ENCODE results near the gene SPG7. TPM values are rescaled to one million over a fixed set of nuclear protein-coding genes. Genes with fewer than 3 reads are reported as not detected.

The SPG7 gene
- polyA plus RNA-seq, 2 of the 4 experiments (the other 2 are of a cell fraction) = 53.2 to 73.2 TPM

GRCh38 chr16:89491238-89491869, 16.8 kb upstream of the SPG7 start:
- peak overlapping the region; percentile 75 for H3K4me3 ChIP-seq
- DNase-seq (ENCODE audit: low read depth in 1 of 2, low spot score in 1 of 2) = peak; percentile 46 to 64
- WGBS (ENCODE audit: missing lambda C conversion rate) = 11% methylated on average over 16 of the region's 22 CpGs
- no peaks in the 10 kb centered on the region for H3K9me3 ChIP-seq
- peak overlapping the region; percentile 78 to 88 for H3K27ac ChIP-seq
- peaks cover 28% of the 10 kb centered on the region for H3K4me1 ChIP-seq
- FAIRE-seq = no peak
- CTCF ChIA-PET = interaction anchor here (0.7 to 1.5 kb wide), 2 partner anchors 96 to 200 kb away, joined by 3 to 6 read pairs; no protein-coding TSS in a partner anchor
- POLR2A ChIA-PET = interaction anchor here (1.3 kb wide), 1 partner anchor 16 kb away, joined by 3 read pairs; no protein-coding TSS in a partner anchor
- peak; percentile 14 to 29; a peak in 3 of 6 replicates for ATAC-seq
- H3K4me2 ChIP-seq = peak overlapping the region; percentile 83
- no peak for TF ChIP-seq EP300 (IDR thresholded peaks at IDR 0.05)
- TF ChIP-seq E2F6 (IDR thresholded peaks at IDR 0.05; ENCODE audit: borderline replicate concordance, low read depth) = 0 out of 2 replicates have a peak, but pooled peaks have one; percentile 37

- H3K4me3 ChIP-seq = peak overlapping the region; percentile 75
- no peak for TF ChIP-seq ZNF302 (CRISPR knock-in tag; IDR thresholded peaks at IDR 0.05)
- TF ChIP-seq KDM5A (IDR thresholded peaks at IDR 0.05) = no peak
- no peak for TF ChIP-seq JUN (IDR thresholded peaks at IDR 0.05)
- no peak for TF ChIP-seq REST (IDR thresholded peaks at IDR 0.05)
- TF ChIP-seq TP53 (CRISPR knock-in tag; IDR thresholded peaks at IDR 0.05) = no peak
- no peak for TF ChIP-seq SMC3 (IDR thresholded peaks at IDR 0.05)
- TF ChIP-seq BCL3 (IDR thresholded peaks at IDR 0.05) = no peak
- TF ChIP-seq FOSL2 (IDR thresholded peaks at IDR 0.05) = no peak
- TF ChIP-seq FOSL2 (CRISPR knock-in tag; IDR thresholded peaks at IDR 0.05) = no peak
- no peak for TF ChIP-seq CBX8 (IDR thresholded peaks at IDR 0.05)
- TF ChIP-seq ZSCAN20 (CRISPR knock-in tag; IDR thresholded peaks at IDR 0.05) = no peak
- no peak for TF ChIP-seq RCOR1 (IDR thresholded peaks at IDR 0.05; ENCODE audit: low read depth, low read length)
- no peak for TF ChIP-seq CHD4 (IDR thresholded peaks at IDR 0.05; ENCODE audit: borderline replicate concordance)
- TF ChIP-seq EHMT2 (IDR thresholded peaks at IDR 0.05; ENCODE audit: low read depth) = no peak
- H3K4me1 ChIP-seq = peaks cover 23% of the 10 kb centered on the region
- ATAC-seq (no peak), FAIRE-seq (no peak), DNase-seq (ENCODE audit: low read depth in 1 of 2, low spot score in 1 of 2) (no peak)
- no peaks in the 10 kb centered on the region for H3K9me3 ChIP-seq
- ChIA-PET CTCF (interaction anchor here (1.5 kb wide), 1 partner anchor 96 kb away, joined by 6 read pairs; no protein-coding TSS in a partner anchor), POLR2A (no interaction called here)
- peak overlapping the region in 1 of 2 experiments; percentile 88; a peak in 4 of 6 replicates for H3K27ac ChIP-seq
- H3K4me2 ChIP-seq = peak overlapping the region; percentile 83
- WGBS (ENCODE audit: missing lambda C conversion rate) = 79% methylated on average over 21 of the region's 24 CpGs
Observed at GRCh38 chr16:89491974-89492687, 16.1 kb upstream of the SPG7 start.

- no peak for TF ChIP-seq USF2 (IDR thresholded peaks at IDR 0.05)
- TF ChIP-seq BCL3 (IDR thresholded peaks at IDR 0.05) = no peak
- Histone ChIP-seq H3K27ac (no peak overlapping the region), H3K4me2 (no peak overlapping the region), H3K4me3 (no peak overlapping the region), H3K4me1 (peaks cover 8% of the 10 kb centered on the region), H3K9me3 (no peaks in the 10 kb centered on the region)
- ATAC-seq (no peak), DNase-seq (ENCODE audit: low read depth in 1 of 2, low spot score in 1 of 2) (no peak), FAIRE-seq (no peak)
- ChIA-PET POLR2A (no interaction called here), CTCF (interaction anchor here (0.7 to 0.8 kb wide), 2 partner anchors 9 to 310 kb away, joined by 3 read pairs; no protein-coding TSS in a partner anchor)
- WGBS (ENCODE audit: missing lambda C conversion rate) = 83% methylated on average over 5 of the region's 5 CpGs
Observed at GRCh38 chr16:89493776-89494175, 14.4 kb upstream of the SPG7 start.
